HG02588 (cell line): Measurements from ENCODE around the gene SHC3.

Experiments used
- ATAC-seq: cut with Tn5 transposase; IDR thresholded peaks from one replicate; pipeline ENCODE4 v1.9.1; 2021; ENCODE audit warnings: mild to moderate bottlenecking, moderate library complexity; ENCODE audit not compliant: unreplicated experiment

SHC3 gene

DNA sequence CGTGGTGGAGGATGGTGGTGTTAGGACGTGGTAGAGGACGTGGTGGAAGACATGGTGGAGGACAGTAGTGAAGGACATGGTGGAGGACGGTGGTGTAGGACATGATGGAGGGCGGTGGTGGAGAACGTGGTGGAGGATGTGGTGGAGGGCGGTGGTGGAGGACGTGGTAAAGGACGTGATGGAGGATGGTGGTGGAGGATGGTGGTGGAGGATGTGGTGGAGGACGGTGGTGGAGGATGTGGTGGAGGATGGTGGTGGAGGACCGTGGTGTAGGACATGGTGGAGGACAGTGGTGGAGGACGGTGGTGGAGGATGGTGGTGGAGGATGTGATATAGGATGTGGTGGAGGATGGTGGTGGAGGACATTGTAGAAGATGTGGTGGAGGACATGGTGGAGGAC is 119.7 kb downstream of the SHC3 start:
- no peak for ATAC-seq

DNA sequence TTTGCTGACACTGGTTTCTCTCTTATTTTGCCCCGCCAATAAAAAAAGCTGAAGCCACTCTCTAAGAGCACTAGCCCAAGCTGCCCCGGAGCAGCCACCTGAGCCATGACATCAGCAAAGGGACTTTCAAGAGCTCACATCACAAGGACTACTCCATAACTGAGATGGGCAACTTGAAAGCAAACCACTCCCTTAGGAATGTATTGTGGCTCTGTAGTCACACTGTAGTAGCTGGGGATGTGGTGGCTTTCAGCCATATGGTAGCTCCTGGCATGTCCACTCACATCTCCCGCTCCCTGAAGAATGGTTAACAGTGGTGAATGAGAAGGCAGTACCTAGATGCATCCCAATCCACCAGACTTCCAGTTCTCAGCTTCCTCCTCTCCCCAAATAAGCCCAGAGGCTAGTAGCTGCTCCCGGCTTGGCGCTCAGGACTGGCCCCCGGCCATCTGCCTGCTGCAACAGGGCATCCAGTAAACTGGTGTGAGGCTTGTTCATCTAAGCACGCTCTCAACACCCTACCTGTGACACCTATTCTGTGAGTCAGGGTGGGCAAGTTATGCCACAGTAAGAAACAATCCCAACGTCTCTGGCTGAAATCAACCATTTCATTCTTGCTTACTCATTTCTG is 123.6 kb downstream of the SHC3 start:
- no peak for ATAC-seq

DNA sequence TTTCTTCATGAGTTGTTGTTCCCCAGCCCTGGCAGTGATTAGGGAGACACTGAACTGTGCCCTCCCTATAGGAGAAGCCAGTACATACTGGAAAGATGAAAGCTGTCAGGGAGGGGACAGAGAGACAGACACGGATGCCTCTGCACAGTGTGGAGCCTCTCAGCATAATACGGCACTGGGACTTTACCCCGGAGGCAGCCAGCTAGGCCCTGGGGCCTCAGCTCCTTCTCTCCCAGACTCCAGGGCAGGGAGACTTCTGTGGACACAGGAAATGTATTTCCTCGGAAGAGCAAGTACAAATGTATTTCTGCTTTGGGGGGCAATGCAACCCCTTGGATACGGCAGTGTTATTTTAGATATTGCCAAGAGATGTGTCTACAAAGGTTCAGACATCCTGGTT is 125.3 kb downstream of the SHC3 start:
- ATAC-seq: no peak

DNA sequence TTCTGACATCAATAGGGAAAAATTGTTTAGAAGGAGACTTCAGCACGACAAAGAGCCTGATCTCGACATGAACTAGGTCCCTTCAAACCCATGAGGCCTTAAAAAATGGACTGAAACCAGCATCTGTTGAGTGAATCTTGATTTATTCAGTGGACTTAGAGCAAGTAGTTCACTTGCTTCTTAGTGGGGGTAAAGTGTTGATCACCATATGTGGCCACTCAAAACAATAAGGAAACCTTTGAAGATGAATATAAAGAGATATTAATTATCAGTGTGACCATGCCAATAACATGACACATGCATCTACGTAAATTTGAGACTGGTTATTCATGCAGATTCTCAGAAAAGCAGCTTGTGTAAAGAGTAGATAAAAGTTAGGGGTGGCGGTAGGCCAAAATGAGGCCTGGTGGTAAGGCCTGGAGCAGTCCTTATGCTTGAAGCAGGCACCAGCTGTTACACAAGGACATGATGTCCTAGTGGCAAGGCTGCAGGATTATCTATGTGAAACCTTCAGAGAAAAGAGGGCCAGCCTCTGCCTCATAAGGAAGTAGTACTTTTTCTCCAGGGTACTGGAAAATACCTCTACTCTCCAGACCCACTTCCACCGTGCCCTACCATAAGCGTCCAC is 126.0 kb downstream of the SHC3 start:
- no peak for ATAC-seq

DNA sequence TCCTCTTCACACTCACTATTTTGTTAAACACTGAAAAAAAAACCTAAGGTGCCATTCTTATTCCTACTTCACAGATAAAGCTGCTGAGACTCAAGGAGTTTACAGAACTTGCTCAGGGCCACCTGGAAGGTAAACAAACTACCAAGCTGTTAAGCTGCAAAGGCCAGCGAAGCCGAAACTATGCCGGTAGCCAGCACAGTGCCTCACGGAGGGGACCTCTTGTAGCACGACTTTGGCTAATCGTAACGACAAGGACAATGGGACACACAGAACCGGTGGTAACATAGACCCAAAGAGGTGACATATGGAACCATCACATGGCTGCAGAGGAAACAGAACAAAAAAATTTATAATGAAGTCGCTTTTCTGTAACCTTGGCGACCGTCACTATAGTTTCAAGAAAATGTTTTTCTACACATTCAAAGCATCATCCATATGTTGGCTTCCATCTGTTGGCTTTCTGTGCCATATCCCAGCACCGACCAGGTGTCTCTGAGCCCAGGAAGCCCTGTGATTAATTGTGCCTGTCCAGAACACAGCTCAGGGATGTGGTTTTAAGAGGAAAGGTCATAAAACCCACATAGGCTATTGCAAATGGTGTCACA is 127.1 kb downstream of the SHC3 start:
- ATAC-seq: no peak

DNA sequence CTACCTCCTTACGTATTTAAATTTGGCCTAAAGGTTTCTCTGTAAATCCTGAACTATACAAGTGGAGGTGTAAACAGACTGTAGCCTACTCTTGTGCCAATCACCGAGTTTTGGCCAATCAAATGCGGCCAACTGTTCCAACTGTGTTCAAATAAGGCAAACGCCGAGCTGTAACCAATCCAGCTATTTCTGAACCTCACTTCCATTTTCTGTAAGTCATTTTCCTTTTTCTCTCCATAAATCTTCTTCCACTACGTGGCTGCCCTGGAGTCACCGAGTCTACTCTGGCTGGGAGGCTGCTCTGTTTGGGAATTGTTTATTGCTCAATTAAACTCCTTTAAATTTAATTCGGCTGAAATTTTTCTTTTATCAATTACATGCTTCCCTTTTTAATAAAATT is 129.0 kb downstream of the SHC3 start:
- ATAC-seq: no peak

GRCh38 chr9:89048616-89049015 is 130.0 kb downstream of the SHC3 start:
- no peak for ATAC-seq

DNA sequence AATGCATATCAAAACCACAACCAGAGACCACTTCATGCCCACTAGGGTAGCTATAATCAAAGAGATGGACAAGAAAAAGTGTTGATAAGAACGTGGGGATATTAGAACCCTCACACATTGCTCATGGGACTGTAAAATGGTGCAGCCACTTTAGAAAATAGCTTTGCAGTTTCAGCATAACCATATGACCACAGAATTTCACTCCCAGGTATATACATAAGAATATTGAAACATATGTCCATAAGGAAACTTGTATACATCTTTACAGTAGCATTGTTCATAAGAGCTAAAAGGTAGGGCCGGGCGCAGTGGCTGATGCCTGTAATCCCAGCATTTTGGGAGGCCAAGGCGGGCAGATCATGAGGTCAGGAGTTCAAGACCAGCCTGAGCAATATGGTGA is 131.0 kb downstream of the SHC3 start:
- no peak for ATAC-seq

- no peak for ATAC-seq
Measured at GRCh38 chr9:89046832-89047231, 131.8 kb downstream of the SHC3 start.

- no peak for ATAC-seq
Measured at GRCh38 chr9:89044881-89045280, 133.7 kb downstream of the SHC3 start.

DNA sequence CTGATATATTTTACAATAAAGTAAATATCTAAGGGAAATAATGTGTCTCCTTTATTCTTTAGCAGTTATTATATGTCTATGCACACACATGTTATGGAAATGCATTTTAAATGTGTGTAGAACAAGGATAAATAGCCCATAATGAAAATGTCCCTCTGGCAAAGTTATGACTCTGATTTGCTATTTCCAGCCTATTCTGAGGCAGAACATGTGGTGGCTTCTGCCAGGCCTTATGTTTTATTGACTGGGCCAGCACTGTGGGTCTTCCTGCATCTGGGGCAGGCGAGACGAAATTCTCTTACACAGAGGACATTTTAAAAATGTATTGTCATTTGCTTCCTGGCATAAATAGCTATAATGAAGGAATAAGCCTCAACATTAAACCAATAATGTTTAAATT is 134.5 kb downstream of the SHC3 start:
- ATAC-seq: no peak

DNA sequence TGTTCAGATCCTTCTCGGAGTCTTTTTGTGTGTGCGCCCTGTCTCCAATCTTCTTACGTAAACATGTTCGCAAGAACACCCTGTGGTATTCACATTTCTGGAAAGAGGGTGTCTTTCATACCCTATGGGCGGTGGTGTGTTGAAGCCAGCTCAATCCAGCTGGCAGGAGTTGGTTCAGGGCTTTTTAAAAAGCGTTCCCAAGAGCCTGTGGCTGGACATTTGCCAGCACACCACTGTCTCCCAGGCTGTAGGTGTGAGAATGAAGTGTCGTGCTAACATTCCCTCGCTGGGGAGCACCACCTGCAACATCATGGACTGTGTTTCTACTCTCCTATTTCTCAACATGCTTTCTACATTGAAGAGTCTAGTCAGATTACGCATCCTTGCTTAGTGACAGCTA is 135.6 kb downstream of the SHC3 start:
- ATAC-seq: no peak

DNA sequence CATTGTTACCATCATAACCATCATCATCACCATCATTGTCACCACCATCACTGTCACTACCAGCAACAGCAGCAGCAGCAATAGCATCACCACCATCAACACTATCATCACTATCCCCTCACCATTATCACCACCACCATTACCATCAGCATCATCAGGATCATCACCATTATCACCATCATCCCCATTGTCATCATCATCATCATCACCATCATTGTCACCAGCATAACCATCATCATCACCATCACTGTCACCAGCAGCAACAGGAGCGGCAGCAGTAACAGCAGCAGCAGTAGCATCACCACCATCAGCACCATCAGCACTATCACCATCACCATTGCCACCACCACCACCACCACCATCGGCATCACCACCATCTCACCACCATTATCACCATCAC is 139.0 kb downstream of the SHC3 start:
- ATAC-seq: no peak

GRCh38 chr9:89039104-89039465 is 139.5 kb downstream of the SHC3 start:
- ATAC-seq: no peak

DNA sequence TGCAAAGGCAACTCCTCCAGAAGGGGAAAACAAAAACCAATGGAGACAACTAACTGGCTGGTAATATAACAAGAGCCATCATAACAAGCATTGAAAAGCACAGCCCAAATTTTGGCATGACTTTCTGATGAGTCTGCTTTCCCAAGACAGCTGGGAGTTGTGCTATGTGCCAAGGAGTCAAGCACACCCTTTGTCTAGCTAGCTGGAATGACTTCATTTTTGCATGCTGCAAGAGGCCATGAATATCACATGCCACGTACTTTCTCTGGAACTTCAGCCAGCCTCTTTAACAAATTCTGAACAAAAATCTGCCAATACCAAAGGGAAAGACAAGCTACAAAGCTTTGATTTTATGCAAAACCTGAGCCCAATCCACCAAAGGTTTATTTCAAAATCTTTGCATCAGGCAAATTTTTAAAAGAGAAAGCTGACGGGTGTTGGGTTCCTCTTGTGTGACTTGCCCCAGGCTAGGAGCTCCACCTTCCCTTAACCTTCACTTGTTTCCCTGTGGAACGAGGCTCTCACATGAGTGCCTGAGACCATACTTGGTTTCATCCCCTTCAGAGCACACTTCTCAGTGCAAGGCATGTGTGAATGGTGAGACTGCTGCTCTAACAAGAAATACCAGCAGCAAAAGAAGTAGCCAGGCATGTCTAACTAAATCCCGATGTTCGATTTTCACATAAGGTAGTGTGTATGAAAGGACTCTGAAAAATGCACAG is 140.1 kb downstream of the SHC3 start:
- ATAC-seq: no peak

- no peak for ATAC-seq
Measured at GRCh38 chr9:89037891-89038290, 140.7 kb downstream of the SHC3 start.

DNA sequence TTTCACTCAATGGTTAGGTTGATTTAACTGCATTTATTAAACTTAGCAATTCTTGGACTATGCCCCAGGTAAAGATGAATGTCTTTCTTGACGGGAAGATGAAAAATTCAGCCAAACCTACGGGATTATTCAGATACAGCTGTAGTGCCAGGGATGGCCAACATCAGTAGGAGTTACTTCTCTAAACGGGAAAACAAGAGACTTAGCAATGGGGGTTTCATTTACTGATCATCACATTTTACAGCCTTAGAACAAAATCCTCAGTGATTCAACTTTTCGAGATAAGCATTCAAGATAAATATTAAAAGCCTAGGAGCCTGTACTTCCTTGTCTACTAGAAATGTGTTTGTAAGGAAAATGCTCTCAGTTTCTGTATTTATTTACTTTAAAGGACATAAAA is 141.3 kb downstream of the SHC3 start:
- no peak for ATAC-seq

GRCh38 chr9:89036891-89037290 is 141.7 kb downstream of the SHC3 start:
- no peak for ATAC-seq

DNA sequence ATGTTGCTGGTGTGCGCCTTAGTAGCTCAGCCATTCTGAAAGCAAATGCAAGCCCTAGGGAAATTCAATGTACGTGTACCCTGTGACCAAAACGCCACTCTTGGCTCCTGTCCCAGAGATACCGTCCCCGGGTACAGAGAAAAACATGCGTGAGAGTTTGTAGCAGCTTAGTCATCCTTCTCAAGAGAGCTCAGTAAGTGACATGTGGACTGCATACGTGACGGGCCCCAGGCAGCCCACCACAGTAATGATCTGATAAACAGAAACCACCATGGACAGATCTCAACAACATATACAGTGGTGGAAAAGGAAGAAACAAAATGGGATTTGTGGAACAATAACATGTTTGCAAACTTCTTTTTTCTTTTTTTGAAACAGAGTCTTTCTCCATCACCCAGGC is 142.2 kb downstream of the SHC3 start:
- ATAC-seq: no peak

DNA sequence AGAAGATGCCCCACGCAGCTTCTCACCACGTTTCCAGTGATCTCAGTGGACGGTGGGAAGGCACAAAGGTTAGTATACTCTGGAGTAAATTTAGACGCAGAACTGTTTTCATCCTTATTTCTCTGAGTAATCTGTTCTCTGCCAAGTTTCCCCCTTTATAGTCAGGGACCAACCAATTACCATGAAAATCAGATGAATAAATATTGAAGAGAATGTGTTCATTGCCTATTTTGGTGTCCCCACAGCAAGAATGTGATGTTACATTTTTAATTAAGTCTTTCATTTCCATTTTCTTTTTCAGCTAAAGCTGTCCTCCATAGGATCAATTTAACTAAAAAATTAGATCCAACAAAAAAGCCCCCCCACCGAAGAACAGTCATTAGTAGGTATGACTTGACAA is 146.0 kb downstream of the SHC3 start:
- ATAC-seq: no peak

- no peak for ATAC-seq
Measured at GRCh38 chr9:89032173-89032572, 146.4 kb downstream of the SHC3 start.

DNA sequence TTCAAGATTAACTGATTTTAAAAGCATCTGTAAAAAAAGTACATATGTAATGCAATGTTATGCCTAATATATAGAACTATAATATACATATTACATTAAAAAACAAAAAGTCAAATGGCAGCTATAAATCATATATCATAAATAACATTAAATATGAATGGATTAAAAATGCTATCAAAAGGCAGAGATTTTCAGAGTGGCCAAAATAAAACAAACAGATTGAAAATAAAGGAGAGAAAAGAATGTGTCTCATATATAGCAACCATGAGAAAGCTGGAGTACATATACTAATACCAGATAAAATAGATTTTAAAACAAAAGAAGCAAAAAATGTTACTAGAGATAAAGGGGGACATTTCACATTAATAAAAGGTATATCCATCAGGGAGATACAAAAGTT is 148.8 kb downstream of the SHC3 start:
- no peak for ATAC-seq
